GM12872 (cell line): Measurements from ENCODE around the gene HSPA12A.
A peak's percentile ranks its signal among the peaks of the same experiment; 100 is the strongest.

Experiments used
- TF ChIP-seq, protein P1 (sequence below): IDR thresholded peaks from 3 replicates; pipeline ENCODE4 v1.5.1; 2011; ENCODE audit warnings: low read depth, mild to moderate bottlenecking, low read length, moderate library complexity; ENCODE audit not compliant: insufficient read depth

Gene HSPA12A

DNA sequence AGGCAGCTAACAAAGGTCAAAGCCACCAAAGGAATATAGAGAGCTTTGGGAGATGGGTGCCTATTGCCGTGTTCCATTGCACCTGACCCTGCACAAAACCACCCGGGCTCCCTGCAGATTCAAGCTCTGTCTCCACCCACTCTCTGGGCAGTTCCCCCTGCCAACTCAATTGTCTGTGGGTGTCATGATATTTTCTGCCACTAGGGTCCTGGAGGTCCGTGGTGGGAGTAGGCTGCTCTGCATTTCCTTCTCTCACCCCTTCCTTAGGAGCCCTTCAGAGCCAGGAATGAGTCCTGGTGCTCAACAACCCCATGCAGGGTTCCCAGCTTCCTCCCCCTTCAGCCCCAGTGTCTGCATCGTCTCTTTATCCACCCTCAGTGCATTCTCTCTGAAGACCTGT lies 87.5 kb downstream of the HSPA12A start:
- TF ChIP-seq, protein P1, sequence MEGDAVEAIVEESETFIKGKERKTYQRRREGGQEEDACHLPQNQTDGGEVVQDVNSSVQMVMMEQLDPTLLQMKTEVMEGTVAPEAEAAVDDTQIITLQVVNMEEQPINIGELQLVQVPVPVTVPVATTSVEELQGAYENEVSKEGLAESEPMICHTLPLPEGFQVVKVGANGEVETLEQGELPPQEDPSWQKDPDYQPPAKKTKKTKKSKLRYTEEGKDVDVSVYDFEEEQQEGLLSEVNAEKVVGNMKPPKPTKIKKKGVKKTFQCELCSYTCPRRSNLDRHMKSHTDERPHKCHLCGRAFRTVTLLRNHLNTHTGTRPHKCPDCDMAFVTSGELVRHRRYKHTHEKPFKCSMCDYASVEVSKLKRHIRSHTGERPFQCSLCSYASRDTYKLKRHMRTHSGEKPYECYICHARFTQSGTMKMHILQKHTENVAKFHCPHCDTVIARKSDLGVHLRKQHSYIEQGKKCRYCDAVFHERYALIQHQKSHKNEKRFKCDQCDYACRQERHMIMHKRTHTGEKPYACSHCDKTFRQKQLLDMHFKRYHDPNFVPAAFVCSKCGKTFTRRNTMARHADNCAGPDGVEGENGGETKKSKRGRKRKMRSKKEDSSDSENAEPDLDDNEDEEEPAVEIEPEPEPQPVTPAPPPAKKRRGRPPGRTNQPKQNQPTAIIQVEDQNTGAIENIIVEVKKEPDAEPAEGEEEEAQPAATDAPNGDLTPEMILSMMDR, result peak; percentile 44; the same call in 2 of the 3 replicates

DNA sequence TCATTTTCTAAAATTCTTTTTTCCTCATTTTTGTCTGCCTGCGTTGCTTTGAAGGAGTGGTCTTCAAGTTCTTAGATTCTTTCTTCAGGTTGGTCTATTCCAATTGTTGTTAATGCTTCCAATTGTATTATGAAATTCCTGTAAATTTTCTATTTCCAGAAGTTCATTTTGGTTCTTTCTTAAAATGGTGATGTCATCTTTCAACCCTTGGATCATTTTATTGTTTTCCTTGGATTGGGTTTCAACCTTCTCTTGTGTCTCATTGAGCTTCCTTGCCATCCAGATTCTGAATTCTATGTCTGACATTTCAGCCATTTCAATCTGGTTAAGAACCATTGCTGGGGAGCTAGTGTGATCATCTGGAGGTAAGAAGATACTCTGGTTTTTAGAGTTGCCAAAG lies 88.5 kb downstream of the HSPA12A start:
- TF ChIP-seq, protein P1, result no peak

DNA sequence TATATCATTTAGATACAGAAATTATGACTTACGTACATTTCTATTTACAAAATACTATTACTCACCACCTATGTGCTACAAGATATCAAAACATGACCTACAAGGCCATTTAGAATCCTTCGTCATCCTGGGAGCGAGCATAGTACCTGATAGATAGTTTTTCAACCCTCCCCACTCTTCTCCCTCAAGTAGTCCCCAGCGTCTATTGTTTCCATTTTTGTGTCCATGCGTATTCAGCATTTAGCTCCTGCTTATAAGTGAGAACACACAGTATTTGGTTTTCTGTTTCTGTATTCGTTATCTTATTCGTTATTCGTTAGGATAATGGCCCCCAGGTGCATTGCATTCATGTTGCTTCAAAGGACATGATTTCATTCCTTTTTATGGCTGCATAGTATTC lies 93.5 kb downstream of the HSPA12A start:
- TF ChIP-seq, protein P1, result no peak

DNA sequence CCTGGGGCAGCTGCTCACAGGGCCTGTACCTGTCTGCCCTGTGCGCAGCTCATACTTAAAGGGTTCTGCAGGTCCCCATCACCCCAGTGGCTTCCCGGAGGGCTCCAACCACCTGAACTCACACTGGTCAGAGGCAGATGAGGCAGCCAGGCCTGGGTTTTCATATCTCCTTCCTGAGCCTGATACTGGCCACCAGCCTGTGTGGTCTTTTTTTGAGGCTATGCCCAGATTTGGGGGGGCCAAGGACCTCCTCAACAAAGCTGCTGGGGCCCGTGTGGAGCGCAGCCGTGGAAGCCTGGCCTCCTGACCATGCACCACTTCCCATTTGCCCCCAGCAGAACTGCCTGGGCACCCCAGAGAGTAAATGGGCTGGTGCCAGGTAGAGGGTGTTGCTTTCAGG lies 95.9 kb downstream of the HSPA12A start:
- TF ChIP-seq, protein P1, result no peak

DNA sequence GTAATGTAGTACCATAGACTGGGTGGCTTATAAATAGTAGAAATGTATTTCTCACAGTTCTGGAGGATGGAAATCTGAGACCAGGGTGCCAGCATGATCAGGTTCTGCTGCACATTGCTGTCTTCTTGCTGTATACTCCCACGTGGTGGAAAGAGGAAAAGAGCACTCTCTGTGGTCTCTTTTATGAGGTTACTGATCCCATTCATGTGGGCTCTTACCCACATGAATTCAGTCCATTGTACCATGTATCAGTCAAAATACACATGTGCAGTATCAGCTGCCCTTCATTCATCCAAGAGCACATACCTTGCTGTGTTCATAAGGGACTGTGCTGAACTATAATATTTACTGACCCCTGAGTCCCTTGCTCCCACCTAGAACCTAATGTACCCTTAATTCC lies 104.5 kb downstream of the HSPA12A start:
- TF ChIP-seq, protein P1, result no peak

DNA sequence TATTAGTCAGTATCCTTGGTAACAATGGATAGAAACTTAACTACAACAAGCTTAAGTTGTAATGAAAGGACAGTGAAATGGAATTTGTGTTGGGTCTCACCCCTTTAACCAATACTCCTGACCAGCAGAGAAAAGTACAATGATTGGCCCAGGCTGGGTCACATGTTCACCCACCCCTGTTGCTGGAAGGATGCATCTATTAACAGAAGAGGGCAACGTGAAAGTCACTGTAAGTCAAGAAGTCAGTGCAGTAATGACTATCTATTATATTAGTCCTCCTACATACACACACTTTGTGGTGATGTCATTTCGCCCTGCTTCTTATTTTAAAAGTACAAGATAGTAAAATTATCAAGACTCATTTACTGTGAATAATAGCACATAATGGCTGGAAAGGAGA lies 105.4 kb downstream of the HSPA12A start:
- TF ChIP-seq, protein P1, result no peak

DNA sequence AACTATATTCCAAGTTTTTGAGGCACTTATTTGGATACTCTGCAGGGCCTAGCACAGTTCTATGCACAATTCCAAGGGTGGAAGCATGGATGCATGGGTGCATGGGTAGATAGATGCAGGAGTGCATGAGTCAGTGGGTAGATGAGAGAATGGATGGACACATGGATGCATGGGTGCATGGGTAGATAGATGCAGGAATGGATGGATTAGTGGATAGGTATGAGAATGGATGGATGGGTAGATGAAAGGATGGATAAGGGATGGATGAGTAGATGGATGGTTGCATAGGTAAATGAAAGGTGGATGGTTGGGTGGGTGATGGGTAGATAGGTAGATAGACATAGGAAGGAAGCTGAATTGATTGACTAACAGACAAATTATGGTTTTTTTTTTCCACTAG lies 106.0 kb downstream of the HSPA12A start:
- TF ChIP-seq, protein P1, result no peak
